GM19035 (cell line): ENCODE data around the gene NISCH.

ENCODE experiments used
- ATAC-seq: cut with Tn5 transposase; IDR thresholded peaks from one replicate; pipeline ENCODE4 v1.9.1; 2021; ENCODE audit not compliant: unreplicated experiment

Gene NISCH

DNA sequence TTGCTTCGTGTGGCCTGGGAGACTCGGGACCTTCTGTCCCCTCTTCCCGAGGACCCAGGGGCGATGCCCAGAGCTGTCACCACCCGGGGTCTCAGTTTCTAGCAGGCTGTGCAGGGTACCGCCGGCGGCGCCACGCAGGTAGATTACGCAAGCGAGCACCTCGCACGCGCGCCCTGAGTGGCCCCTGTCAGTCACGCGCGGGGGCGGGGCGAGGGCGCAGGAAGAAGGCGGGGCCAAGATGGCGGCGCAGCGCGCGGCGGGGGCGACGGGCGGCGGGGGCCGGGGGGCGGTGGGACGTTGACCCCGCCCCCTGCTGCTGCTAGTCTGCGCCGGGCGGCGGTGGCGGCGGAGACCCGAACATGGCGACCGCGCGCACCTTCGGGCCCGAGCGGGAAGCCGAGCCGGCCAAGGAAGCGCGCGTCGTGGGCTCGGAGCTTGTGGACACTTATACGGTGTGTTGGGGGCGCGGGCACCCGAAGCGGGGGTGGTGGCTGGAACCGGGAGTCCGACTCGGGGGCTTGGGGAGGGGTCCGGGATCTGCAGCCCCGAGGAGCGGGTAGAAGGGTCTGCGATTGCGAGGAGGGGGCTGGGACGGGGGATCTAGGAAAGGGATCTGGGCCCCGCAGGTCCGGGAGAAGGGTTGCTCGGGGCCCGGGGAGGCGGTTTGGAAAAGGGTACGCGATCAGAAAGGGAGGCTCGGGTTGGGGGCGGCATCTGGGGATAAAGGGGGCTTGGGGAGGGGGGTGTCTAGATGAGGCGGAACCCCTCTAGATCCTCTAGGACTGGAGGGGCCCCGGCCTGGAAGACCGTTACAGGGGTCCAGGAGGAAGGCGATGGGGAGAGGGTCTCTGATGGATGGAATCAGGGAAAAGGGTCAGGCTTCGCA lies at the start of gene NISCH:
Gene NISCH, plus strand, starts transcription at position 322 of the 886 bp plus-strand sequence. Its CDS starts 38 bp downstream, at position 360.
- ATAC-seq = peak; percentile 80

DNA sequence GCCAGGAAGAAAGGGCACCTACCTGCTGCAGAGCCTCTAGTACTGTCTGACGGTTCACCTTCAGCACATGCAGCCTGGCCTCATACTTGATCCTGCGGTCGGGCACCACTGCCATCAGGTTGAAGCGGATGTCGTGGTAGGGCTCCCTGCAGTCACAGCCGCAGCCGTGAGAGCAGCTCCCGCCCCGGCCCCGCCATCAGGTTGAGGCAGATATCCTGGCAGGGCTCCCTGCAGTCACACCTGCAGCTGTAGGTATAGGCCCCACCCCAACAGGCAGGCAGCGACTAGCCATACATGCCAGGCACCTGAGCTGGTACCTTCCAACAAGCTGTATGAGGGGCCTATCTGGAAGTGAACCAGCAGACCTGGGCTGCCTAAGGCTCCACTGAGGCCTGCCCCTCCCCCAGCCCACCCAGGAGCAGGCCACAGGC lies 49.2 kb upstream of the NISCH start:
- ATAC-seq = no peak

DNA sequence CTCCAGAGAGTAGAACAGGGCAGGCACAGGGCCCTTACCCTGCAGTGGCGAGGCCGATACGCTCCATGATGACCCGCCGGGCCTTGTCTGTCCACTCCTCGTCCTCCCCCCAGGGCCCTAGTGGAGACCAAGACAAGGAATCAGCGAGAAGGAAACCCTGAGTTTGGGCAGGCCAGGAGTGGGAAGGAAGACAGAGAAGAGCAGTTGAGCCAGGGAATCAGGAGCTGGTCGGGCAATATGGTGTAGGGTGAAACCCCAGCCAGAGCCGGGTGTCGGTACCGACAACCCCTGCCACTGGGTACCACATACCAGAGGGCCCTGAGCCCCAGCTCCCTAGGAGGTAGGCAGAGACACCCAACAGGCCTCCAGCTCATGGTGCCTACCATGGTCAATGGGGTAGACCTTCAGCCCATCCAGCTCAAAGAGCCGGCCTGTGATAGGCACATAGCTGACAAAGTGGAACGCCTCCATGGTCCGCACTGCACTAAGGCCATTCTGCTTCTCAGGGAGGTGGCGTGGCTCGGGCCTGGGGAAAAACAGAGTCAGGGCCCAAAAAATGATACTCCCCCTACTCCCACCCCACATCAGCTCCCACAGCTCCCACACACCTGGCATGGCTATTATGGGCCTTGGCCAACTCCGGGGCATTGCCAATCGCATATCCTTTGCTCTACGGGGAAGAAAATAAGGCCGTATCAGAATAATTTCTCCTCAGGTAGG lies 48.5 kb upstream of the NISCH start:
- no peak for ATAC-seq

DNA sequence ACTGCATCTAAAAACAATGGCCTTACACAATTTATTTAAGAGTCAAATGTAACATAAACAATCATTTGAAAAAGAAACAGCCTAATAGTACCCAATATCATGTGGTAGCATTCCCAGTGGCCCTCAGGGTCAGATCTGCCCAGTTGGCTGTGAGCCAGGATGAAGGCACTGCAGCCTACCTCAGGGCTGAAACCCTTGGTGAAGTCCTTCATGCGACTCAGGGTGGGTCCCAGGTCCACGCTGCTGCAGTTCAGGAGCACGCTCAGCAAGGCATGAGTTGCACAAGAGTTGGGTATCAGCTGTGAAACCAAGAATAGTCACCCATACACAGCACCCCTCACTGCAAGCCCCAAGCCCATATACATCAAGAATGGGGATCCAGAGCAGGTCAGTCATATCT lies 47.6 kb upstream of the NISCH start:
- no peak for ATAC-seq

DNA sequence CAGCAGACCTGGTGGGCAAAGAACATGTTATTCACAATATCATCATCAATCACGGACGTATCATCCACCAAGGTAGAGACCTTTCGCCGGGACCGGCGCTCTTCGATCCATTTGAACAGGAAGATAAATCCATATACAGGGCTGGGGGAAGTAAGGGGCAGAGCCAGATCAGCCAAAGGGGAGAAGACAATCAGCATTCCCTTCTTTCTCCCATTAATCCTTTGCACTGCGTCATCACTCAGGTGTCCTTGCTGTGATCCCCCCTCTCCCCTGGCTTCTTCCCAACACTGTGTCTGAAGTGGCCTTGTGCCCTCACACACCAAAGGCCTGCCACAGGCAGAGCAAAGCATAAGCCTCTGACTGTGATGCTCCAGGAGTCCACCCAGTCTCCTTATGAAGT lies 46.9 kb upstream of the NISCH start:
- no peak for ATAC-seq

DNA sequence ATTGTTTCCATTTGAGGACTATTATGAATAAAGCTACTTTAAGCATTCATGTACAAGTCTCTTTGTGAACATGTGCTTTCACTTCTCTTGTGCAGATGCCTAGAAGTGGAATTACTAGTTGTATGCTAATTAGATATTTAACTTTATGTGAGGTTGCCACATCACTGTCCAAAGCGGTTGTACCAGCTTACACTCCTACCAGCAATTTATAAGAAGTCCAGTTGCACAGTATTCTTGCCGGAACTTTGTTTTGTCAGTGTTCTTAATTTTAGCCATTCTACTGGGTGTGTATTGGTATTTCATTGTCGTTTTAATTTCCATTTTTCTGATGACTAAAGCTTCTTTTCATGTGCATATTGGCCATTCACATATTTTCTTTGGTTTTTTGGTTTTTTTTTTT lies 39.6 kb upstream of the NISCH start:
- no peak for ATAC-seq

DNA sequence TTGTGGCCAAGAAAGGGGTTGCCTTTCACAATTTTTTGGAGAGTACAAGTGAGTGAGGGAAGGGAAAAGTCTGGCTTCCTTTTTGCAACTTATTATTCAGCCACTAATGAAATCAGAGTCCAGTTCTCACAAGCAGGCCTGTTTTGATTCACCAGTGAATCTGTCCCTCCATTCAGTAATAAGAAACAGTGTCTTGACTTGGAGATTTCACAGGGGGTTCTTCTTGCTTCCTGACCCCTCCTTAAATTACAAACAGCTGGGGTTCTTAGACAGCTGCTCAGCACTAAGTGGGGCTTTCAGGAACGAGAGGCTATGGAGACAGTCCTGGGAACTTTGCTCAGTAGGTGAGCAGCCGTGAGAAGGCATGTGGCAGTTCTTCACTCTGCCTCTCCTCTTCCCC lies 35.0 kb upstream of the NISCH start:
- no peak for ATAC-seq

DNA sequence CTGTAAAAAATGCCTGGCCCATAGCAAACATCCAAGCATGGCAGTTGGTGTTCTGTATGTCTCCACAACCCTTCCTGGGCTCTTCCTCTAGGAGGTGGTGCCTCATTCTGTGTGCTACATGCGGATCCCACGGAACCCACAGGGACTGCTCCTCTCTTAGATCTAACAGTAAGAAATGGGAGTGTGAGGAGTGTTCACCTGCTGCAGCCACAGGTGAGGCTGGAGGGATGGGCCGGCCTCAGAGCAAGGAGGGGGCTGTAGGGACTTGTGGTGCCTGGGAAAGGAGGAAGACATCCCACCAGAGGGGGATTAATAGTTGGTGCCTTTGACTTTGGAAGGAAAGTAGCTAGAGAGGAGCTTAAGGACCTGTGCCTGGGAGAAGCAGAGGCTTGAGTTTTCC lies 32.7 kb upstream of the NISCH start:
- no peak for ATAC-seq

DNA sequence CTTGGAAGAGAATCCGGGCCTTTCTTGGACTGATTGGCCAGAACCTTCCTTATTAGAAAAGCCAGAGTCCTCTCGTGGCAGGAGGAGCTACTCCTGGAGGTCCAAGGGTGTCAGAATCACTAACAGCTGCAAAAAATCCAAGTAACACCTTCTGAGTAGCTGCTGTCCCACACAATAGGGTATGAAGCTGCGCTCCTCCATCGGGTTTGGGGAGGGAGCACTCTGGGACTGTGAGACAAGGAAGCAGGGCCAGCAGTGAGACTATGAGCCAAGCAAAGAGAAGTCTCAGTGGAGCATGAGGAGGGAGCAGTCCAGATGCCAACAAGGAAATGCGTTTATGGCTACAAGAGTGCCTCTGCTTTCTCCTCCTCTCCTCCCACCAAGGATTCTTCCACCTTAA lies 32.2 kb upstream of the NISCH start:
- ATAC-seq = no peak

DNA sequence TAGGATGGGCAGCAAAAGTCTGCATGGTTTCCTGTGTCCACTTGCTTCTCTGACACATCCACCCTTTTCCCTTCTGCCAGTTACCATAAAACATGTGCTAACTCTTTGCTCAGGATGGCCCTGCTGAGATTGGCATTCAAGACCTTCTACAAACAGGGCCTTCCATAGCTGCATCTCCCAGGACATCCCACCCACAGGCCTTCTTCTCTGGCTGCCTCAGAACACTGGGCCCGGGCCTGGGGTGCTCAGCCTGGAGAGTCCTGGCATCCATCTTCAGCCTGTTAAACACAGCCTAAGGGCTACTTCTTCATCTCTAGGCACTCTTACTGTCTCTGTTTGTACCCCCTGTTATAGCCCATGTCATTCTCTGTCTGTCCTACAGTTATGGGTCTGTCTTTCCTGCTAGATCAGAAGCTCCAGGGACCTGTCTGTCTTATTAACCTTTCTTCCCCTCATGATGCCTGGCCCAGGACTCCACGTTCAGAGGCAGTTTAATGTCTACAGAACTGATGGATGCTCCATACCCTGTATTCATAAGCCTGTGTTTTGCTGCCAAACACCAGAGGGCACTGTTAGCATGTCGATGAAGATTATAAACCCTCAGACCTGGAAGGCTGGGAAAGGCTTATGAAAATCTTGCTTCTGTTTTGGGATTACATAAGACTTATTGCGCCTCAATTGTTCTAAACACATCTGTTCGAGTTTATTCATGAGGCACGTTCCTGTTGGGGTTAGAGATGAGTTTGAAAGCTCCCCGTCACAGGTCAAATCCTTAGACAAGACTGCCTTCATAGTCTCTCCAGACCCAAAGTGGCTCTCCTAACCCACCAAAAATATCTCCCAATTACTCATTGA lies 27.0 kb upstream of the NISCH start:
- no peak for ATAC-seq

DNA sequence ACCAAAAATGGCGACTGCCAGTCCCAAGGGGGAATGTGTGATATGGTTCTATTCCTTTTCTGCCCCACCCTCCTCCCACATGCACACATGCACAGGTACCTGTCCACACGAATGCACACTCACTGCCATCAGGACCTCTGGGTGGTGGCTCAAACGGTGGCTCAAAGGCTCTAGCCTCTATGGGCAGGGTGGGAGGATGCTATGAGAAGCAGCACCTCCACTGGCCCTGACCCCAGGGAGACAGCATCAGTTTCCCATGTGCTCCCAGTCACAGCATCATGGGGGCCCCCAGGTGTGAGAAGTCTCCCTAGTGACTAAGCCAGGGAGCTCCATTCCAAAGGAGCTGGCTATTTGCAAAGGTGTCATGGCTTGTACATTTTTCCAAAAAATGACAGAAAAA lies 26.4 kb upstream of the NISCH start:
- ATAC-seq = no peak

DNA sequence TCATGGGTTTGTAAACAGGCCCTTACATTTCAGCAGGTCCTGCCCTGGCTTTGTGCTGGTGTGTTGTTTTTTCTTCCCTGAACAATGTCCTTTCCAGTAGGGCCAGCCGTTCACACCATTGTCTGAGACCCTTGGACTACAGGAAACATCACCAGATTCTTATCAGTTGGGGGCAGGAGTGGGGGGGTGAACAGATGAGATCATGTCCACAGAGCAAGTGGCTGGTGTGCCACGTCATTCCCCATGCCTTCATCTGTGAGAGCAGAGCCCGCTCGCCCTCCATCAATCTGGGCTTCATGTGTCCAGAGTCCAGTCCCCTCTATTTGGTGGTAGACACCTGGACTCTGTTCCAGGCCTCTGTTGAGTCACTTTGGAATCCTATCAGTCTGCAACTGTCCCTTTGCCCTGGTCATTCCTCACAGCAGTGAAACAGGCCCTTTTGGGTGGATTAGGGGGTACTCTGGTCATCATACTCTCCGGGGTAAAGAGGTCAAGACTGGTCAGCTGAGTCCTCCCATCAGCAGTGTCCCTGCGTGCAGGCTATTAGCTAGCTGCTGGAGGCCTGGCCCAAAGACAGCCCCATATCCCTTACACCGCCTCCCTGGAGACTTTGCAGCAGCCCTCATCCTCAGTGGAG lies 25.5 kb upstream of the NISCH start:
- no peak for ATAC-seq

DNA sequence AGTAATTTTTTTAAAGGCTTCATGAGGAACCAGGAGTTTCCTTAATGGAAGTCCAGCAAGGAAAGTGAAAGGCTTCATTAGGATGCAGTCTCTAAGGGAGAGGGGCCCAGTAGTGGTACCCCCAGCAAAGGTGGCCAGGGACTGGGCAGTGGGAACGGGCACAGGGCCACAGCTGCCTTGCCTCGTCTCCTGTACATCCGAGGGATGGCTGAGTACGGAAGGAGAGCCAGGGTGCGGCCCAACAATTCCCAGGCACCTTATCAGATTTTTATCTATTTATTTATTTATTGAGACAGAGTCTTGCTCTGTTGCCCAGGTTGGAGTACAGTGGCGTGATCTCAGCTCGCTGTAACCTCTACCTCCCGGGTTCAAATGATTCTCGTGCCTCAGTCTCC lies 25.0 kb upstream of the NISCH start:
- ATAC-seq = no peak

DNA sequence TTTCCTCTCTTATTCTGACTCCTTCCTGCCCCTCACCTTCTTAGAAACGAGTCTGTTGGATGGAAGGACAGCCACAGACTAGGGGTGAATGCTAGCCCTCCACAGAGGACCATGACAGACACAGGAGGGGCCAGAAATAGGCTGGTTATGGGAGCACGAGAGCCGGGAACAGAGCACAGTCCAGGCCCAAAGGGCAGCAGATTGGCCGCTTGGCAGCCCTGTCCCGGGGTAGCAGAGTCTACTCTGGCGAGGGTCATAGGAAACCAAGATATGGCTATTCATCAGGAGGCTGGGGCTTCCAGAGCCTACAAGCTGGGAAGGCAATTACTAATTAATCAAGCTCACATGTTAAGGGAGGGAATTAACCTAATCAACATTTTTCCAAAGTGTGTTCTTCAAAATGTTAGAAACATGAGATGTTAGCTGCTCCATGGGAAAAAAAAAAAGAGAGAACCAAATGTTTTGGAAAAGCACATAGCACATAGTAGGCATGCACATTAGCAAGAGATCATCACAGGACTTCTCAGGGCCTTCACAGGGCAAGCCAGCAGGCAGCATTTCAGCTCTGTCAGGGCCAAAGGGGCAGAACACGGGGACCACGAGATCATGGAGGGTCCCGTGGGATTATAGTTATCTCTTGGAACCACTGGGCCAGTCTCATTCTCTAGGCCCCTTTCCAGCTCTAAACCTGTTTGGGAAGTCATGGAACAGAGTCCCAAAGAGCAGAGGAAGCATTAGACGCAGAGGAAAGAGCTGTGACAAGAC lies 23.8 kb upstream of the NISCH start:
- no peak for ATAC-seq

DNA sequence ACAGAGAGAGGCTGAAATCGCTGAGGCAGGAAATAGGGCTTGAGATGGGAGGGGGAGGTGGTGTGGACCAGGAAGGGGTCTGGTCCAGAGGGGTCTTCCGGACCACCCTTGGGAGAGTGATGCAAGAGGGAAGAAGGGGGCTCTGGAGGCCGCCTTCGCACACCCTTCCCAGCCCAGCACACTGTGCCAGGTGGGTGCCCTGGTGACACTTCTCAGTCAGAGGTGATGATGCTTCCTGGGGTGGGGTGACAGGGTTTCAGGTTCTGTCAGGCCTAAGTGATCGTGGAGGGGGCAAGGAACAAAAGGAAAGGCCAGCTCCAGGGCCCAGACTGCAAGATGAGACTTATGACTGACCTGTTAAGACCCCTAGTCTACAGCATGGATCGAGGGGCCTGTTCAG lies 23.2 kb upstream of the NISCH start:
- ATAC-seq = no peak

DNA sequence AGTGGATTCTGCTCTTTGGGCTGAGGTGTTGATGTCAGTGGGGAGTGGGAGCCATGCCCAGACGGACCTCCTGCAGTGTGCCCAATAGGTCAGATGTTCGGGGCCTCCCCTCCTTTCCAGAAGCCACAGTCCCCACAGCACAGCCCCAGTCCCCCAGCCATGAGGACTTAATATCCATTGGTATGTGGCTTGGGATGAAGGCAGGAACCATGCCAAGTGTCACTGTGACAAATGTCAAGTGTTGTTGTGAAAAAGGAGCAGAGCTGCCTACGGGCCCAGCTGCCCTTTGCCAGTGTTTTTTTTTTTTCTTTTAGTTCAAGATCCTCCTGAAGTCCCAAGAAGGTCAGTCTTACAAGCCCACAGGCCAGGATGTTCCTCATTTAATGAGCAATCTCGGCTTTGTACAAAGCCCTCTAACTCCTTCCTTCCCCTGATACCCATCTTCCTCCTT lies 22.7 kb upstream of the NISCH start:
- ATAC-seq = no peak

DNA sequence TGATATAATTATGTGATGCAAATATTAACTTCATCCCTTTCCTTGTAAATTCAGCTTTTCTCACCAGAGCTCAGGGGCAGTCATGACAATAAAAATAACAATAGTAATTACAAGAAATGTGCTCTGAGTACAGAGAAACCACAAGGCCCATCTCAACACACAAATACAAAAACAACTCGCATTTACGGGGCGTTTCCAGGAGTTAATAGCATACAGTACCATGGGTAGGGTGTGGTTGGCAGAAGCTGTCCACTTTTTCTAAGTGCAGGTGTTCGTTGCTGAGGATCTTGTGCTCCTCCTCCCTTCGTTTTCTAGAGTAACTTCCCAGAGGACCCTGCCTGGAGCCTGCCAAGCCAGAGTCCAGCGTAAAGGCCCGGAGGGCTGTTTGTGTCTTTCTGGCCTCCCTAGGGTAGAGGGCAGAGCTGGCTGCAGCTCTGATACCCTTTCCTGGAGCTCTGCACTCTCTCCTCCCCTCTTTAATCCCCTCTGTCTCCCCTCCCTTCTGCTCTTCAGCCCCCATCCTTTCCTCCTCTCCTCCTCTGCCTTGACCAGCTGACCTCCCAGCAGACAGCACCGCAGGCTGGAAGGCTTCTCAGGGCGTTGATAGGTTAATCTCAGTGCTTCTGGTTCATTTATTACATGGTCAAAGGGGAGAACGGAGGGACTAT lies 21.9 kb upstream of the NISCH start:
- ATAC-seq = no peak

DNA sequence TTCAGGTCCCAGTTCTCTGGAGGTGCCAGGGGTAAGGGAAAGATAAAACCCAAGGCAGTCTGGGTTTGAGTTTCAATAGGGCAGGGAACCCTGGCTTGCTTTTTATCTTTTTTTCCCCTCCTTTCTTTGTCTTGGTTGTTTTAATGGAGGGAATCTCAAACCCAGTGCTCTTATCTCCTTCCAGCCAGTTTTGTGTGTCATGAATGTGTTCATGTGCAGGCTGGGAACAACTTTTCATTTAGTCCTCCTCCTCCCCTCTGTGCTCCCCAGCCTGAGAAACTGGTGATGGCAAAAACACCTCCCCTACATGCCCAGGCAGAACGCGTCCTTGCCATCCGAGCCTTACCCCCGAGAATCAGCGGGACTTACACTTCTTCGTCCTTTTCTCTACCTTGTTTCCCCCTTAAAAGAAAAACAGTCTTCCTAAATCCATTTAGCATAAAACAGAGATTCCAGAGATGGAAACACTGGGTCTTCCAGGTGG lies 21.4 kb upstream of the NISCH start:
- ATAC-seq = no peak

DNA sequence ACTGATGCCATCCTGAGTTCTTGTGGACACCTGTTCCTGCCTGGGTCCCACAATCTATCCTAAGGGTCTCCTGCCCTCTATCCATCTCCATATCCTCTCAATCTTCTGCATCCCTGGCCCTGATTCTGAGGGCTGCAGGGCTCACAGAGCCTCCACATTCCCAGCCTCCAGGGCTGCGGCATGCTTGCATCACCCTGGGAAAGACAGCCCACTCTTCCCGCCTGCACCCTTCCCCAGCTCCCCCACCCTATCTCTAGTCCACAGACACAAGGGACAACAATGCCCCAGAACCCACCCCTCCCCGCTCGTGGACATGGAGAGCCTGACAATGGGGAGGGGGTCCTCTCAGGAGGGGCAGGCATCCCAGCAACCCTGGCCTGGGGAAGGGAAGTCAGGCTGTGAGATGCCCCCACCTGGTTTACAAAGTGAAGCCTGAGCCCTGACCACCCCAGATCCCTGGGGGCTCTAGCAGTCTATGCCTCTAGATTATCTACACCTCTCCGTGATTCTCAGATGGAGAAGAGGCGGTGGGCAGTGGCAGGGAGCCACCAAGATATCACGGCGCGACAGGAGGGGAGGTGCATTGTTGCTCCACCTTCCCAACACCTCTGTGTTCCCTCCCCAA lies 20.8 kb upstream of the NISCH start:
- no peak for ATAC-seq
